ENCODE measurements around the gene FANCC. TPM values are rescaled to one million over a fixed set of nuclear protein-coding genes. Genes with fewer than 3 reads are reported as not detected.

Gene FANCC
- total and polyA plus RNA-seq, 3 donors from 2014 or later: 30.7 to 38.5 (median 35.1) TPM

- Histone ChIP-seq H3K36me3 (ENCODE audit: low read depth, missing control alignments) (no peaks in the 10 kb centered on the region), H3K27ac (no peak overlapping the region), H3K4me3 (no peak overlapping the region), H3K4me1 (peaks cover 26% of the 10 kb centered on the region), H3K27me3 (no peaks in the 10 kb centered on the region), H3K9me3 (no peaks in the 10 kb centered on the region)
- DNase-seq: no peak
- intact Hi-C loops (cut with DNase I; ENCODE audit: low total_unique reads): loop anchor here (5.0 to 10.0 kb wide), 2 partner anchors 343 to 451 kb away; no protein-coding TSS in a partner anchor
- 76 to 81% methylated on average over 4 of the region's 4 CpGs for WGBS, 2 donors
- TF ChIP-seq CTCF (IDR thresholded peaks at IDR 0.05) (no peak), POLR2A (IDR thresholded peaks at IDR 0.05) (no peak)
These were observed 189.4 kb downstream of the FANCC start for GRCh38 chr9:95128177-95128524.

GRCh38 chr9:95127249-95128176 lies 190.0 kb downstream of the FANCC start:
- peak; percentile 94 for DNase-seq
- no peaks in the 10 kb centered on the region for H3K36me3 ChIP-seq (ENCODE audit: low read depth, missing control alignments)
- H3K9me3 ChIP-seq: no peaks in the 10 kb centered on the region
- 9 to 23% methylated on average over 27 to 35 of the region's 35 CpGs for WGBS, 2 donors
- no peaks in the 10 kb centered on the region for H3K27me3 ChIP-seq
- TF ChIP-seq POLR2A (IDR thresholded peaks at IDR 0.05) (no peak), CTCF (IDR thresholded peaks at IDR 0.05) (peak; percentile 91 to 93 (median 92))
- peak overlapping the region; percentile 31 to 37 for H3K4me3 ChIP-seq
- H3K4me1 ChIP-seq: peaks cover 20% of the 10 kb centered on the region
- intact Hi-C loops (cut with DNase I; ENCODE audit: low total_unique reads): loop anchor here (5.0 to 10.0 kb wide), 2 partner anchors 343 to 450 kb away; no protein-coding TSS in a partner anchor
- H3K27ac ChIP-seq: peak overlapping the region; percentile 34 to 65

- peak overlapping the region in 1 of 2 donors; percentile 65 for H3K27ac ChIP-seq
- intact Hi-C loops (cut with DNase I; ENCODE audit: low total_unique reads): loop anchor here (5.0 to 10.0 kb wide), 2 partner anchors 342 to 449 kb away; no protein-coding TSS in a partner anchor
- no peaks in the 10 kb centered on the region for H3K36me3 ChIP-seq (ENCODE audit: low read depth, missing control alignments)
- peak overlapping the region in 1 of 2 donors; percentile 37 for H3K4me3 ChIP-seq
- DNase-seq: no peak
- H3K9me3 ChIP-seq: no peaks in the 10 kb centered on the region
- 60 to 66% methylated on average over 9 of the region's 9 CpGs for WGBS, 2 donors
- TF ChIP-seq POLR2A (IDR thresholded peaks at IDR 0.05) (no peak), CTCF (IDR thresholded peaks at IDR 0.05) (no peak)
- peaks cover 13% of the 10 kb centered on the region for H3K4me1 ChIP-seq
- no peaks in the 10 kb centered on the region for H3K27me3 ChIP-seq
These were observed 190.8 kb downstream of the FANCC start for GRCh38 chr9:95126739-95127138.

- TF ChIP-seq CTCF (IDR thresholded peaks at IDR 0.05) (no peak), POLR2A (IDR thresholded peaks at IDR 0.05) (no peak)
- Histone ChIP-seq H3K4me1 (peaks cover 10% of the 10 kb centered on the region), H3K27ac (no peak overlapping the region), H3K36me3 (ENCODE audit: low read depth, missing control alignments) (no peaks in the 10 kb centered on the region), H3K4me3 (no peak overlapping the region), H3K9me3 (no peaks in the 10 kb centered on the region), H3K27me3 (no peaks in the 10 kb centered on the region)
- no peak for DNase-seq
- 72 to 81% methylated on average over 3 of the region's 3 CpGs for WGBS, 2 donors
- intact Hi-C loops (cut with DNase I; ENCODE audit: low total_unique reads): loop anchor here (5.0 to 10.0 kb wide), 2 partner anchors 341 to 448 kb away; no protein-coding TSS in a partner anchor
These were observed 191.9 kb downstream of the FANCC start for GRCh38 chr9:95125652-95126051.
